ENCODE data around the gene FERD3L.

Gene FERD3L

GRCh38 chr7:19101472-19101871 lies 43.7 kb downstream of the FERD3L start:
- DNase-seq (ENCODE audit: low read depth, low spot score), result no peak

GRCh38 chr7:19099924-19100323 lies 45.3 kb downstream of the FERD3L start:
- DNase-seq (ENCODE audit: low read depth, low spot score), result no peak

- DNase-seq (ENCODE audit: low read depth, low spot score), result no peak
Measured at GRCh38 chr7:19099194-19099593, 46.0 kb downstream of the FERD3L start.

- no peak for DNase-seq (ENCODE audit: low read depth, low spot score)
Measured at GRCh38 chr7:19098510-19098909, 46.7 kb downstream of the FERD3L start.

DNA sequence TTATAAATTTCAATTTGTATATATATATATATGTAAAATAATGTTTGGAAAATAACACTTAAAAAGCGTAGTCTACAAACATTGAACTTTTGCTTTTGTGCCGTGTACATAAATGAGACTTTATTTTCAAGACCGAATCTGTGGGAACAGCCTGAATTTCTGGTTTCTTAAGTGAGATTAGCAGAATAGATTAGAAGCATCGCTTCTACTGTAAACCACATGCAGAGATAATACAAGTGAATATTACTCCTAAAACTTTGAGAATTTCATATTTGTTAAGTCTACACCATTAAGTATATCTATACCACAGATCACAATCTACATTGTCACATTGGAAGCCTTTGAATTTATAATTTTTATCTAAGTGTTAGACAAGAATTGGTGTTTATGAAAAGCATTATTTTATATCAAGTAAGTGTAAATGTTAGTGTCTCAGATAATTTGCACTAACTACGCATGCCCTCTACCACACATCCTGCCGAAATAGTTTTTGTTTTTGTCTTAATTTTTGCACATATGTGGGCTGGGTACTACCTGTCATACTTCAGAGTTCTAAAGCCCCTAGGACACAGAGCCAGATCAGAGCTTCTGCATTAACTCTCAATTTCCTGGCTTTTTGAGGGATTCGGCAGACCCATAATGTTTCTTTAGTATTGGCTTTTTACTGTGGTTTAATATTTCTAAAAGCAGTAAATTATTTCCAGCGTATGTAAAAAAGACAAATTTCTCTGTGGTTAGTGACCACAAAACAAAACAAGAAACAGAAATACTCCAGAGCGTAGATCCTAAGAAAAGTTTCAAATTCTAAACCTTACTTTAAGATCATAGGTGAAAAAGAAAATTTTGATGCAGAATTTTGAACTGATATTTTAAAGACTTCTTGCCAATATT lies 47.8 kb downstream of the FERD3L start:
- no peak for DNase-seq (ENCODE audit: low read depth, low spot score)

DNA sequence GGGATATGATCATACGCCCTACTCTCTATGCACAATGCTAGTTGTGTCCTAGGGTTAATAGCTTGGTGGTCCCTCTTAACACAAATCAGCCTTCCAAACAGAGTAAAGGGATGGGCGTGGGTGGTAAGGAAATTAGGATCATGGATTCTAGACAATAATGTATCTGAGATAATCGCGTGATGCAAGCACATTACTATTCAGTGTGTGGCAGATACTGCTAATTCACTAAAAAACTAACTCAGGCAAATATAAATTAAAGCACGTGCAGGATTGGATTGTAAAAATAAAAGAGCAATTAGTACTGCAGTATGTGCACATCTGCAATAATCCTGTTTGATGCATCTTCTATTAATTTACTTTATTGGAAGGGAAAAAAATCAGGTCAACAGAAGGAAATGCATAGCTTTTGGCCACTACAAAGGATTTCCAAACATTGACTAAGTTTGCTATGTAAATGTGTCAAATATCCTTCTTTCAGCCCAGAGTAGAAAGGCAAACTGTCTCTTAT lies 49.8 kb downstream of the FERD3L start:
- no peak for DNase-seq (ENCODE audit: low read depth, low spot score)

Data from ELF-1 (cell line).